ENCODE data around the gene SLC4A9. TPM values are rescaled to one million over a fixed set of nuclear protein-coding genes. Genes with fewer than 3 reads are reported as not detected.
A peak's percentile ranks its signal among the peaks of the same experiment; 100 is the strongest.

Gene SLC4A9
- total and polyA plus RNA-seq, 2 experiments from 2014 or later: not detected

DNA sequence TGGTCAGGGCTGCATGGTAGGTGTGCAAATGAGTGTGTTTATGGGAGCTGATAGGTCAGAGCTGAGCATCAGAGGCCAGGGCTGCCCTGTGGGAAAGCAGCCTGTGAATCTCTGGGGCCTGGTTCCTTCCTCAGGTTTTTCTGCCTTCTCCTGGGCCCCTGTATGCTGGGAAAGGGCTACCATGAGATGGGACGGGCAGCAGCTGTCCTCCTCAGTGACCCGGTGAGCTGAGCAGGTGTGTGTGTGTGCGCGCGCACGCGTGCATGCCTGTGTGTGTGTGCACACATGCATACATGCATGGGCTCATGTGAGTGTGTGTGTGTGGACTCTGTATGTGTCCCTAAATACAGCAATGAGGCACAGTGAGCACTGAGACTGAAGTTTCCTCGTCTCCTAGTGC is 2.3 kb downstream of the SLC4A9 start:
- Histone ChIP-seq H3K36me3 (ENCODE audit: low read depth) (no peaks in the 10 kb centered on the region), H2AFZ (no peak overlapping the region), H3F3A (ENCODE audit: insufficient read depth) (no peaks in the 10 kb centered on the region), H3K9me3 (ENCODE audit: low read depth) (no peaks in the 10 kb centered on the region), H3K4me2 (ENCODE audit: unreplicated experiment) (no peak overlapping the region), H3K9ac (no peak overlapping the region), H3K4me3 (no peak overlapping the region), H3K27ac (no peak overlapping the region), H3K27me3 (replicated peaks; ENCODE audit: insufficient read depth) (no peaks in the 10 kb centered on the region), H4K20me1 (ENCODE audit: insufficient read depth) (no peaks in the 10 kb centered on the region), H3K9me2 (ENCODE audit: insufficient read depth) (no peaks in the 10 kb centered on the region), H3K79me2 (ENCODE audit: insufficient read depth) (no peaks in the 10 kb centered on the region), H3K4me1 (ENCODE audit: insufficient read depth) (peaks cover 2% of the 10 kb centered on the region; the same call in 1 of the 2 replicates)
- DNase-seq: no peak
- no peak for TF ChIP-seq EZH2 (IDR thresholded peaks at IDR 0.05; ENCODE audit: insufficient read depth, poor library complexity, severe bottlenecking)
- TF ChIP-seq EZH2phosphoT487 (IDR thresholded peaks at IDR 0.05; ENCODE audit: insufficient read depth, low read depth): no peak
- 71 to 72% methylated on average over 8 of the region's 8 CpGs for WGBS, 2 experiments (ENCODE audit: low coverage in 1 of 2, low lambda C conversion rate in 2 of 2, missing lambda C conversion rate in 2 of 2)
- in situ Hi-C loops (cut with MboI): no loop called here

DNA sequence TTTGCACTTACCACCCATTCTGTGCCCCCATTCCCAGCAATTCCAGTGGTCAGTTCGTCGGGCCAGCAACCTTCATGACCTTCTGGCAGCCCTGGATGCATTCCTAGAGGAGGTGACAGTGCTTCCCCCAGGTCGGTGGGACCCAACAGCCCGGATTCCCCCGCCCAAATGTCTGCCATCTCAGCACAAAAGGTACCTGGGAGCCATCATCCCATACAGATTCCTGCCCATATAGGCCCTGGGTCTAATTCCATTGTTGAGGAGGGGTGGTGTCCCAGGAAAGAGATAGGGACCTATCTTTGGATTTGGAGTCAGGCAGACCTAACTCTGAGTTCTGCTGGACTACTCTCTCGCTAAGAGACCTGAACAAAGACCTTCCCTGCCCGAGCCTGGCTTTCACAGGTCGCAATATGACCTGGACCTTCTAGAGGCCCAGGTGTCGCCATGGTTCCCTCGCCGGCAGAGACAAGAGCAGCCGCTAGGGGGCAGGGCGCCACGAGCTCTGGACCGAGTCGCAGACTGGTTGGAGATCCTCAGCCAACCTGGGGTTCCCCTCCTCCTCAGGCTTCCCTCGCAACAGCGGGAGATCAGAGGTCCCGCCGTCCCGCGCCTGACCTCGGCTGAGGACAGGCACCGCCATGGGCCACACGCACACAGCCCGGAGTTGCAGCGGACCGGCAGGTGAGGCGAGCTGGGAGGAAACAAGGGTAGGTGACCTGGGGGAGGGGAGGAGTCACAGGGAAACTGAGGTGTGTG is 3.1 kb downstream of the SLC4A9 start:
- H3K9me3 ChIP-seq (ENCODE audit: low read depth): no peaks in the 10 kb centered on the region
- H3K9me2 ChIP-seq (ENCODE audit: insufficient read depth): no peaks in the 10 kb centered on the region
- WGBS, 2 experiments (ENCODE audit: low coverage in 1 of 2, low lambda C conversion rate in 2 of 2, missing lambda C conversion rate in 2 of 2): 11% methylated on average over 28 of the region's 29 CpGs
- no peaks in the 10 kb centered on the region for H3K79me2 ChIP-seq (ENCODE audit: insufficient read depth)
- no peaks in the 10 kb centered on the region for H3K4me1 ChIP-seq (ENCODE audit: insufficient read depth)
- H3F3A ChIP-seq (ENCODE audit: insufficient read depth): no peaks in the 10 kb centered on the region
- H3K4me2 ChIP-seq (ENCODE audit: unreplicated experiment): peak overlapping the region; percentile 84
- TF ChIP-seq EZH2 (IDR thresholded peaks at IDR 0.05; ENCODE audit: insufficient read depth, poor library complexity, severe bottlenecking) (no peak), EZH2phosphoT487 (IDR thresholded peaks at IDR 0.05; ENCODE audit: insufficient read depth, low read depth) (no peak)
- no peaks in the 10 kb centered on the region for H4K20me1 ChIP-seq (ENCODE audit: insufficient read depth)
- DNase-seq: peak; percentile 80
- in situ Hi-C loops (cut with MboI): no loop called here
- peak overlapping the region; percentile 66 for H3K4me3 ChIP-seq
- no peaks in the 10 kb centered on the region for H3K36me3 ChIP-seq (ENCODE audit: low read depth)
- peak overlapping the region; percentile 34; the same call in 1 of the 2 replicates for H3K9ac ChIP-seq
- no peaks in the 10 kb centered on the region for H3K27me3 ChIP-seq (replicated peaks; ENCODE audit: insufficient read depth)
- H3K27ac ChIP-seq: no peak overlapping the region
- peak overlapping the region; percentile 85 for H2AFZ ChIP-seq

DNA sequence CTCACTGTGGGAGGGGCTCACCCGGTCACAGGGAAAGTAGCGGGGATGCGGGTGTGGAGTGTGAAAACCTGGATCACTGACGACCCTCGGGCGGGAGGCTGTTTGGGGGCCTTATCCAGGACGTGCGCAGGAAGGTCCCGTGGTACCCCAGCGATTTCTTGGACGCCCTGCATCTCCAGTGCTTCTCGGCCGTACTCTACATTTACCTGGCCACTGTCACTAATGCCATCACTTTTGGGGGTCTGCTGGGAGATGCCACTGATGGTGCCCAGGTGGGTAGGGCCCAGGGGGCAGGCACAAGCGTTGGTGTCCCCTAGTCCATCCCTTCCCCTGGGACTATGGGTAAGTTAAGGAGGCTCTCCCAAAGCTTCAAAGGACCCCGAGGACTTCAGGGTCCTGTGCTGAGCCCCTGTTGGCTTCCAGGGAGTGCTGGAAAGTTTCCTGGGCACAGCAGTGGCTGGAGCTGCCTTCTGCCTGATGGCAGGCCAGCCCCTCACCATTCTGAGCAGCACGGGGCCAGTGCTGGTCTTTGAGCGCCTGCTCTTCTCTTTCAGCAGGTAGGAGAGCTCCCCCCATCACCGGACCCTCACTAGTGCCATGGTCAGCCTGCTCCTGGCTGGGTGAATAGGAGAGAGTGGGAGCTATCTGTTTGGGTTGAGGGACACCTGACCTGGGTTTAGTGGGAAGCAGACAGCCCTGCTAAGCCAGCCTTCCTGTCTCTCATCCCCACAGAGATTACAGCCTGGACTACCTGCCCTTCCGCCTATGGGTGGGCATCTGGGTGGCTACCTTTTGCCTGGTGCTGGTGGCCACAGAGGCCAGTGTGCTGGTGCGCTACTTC is 3.9 kb downstream of the SLC4A9 start:
- Histone ChIP-seq H4K20me1 (ENCODE audit: insufficient read depth) (no peaks in the 10 kb centered on the region), H3K9me3 (ENCODE audit: low read depth) (no peaks in the 10 kb centered on the region), H3K9ac (peak overlapping the region; percentile 34; the same call in 1 of the 2 replicates), H3K4me1 (ENCODE audit: insufficient read depth) (no peaks in the 10 kb centered on the region), H3K9me2 (ENCODE audit: insufficient read depth) (no peaks in the 10 kb centered on the region), H3K27ac (no peak overlapping the region), H3K27me3 (replicated peaks; ENCODE audit: insufficient read depth) (no peaks in the 10 kb centered on the region), H3K79me2 (ENCODE audit: insufficient read depth) (no peaks in the 10 kb centered on the region), H3K4me3 (peak overlapping the region; percentile 66), H3K4me2 (ENCODE audit: unreplicated experiment) (peak overlapping the region; percentile 84), H2AFZ (peak overlapping the region; percentile 85), H3K36me3 (ENCODE audit: low read depth) (no peaks in the 10 kb centered on the region), H3F3A (ENCODE audit: insufficient read depth) (no peaks in the 10 kb centered on the region)
- WGBS, 2 experiments (ENCODE audit: low coverage in 1 of 2, low lambda C conversion rate in 2 of 2, missing lambda C conversion rate in 2 of 2): 34 to 42% methylated on average over 20 of the region's 20 CpGs
- no peak for DNase-seq
- in situ Hi-C loops (cut with MboI): no loop called here
- TF ChIP-seq EZH2 (IDR thresholded peaks at IDR 0.05; ENCODE audit: insufficient read depth, poor library complexity, severe bottlenecking) (no peak), EZH2phosphoT487 (IDR thresholded peaks at IDR 0.05; ENCODE audit: insufficient read depth, low read depth) (no peak)

DNA sequence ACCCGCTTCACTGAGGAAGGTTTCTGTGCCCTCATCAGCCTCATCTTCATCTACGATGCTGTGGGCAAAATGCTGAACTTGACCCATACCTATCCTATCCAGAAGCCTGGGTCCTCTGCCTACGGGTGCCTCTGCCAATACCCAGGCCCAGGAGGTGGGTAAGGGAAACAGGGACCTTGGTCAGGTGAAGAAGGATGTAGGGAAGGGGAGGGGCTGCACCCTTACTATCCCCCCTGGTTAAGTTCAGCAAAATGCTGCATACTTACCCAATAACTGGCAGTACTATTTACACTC is 4.4 kb downstream of the SLC4A9 start:
- DNase-seq: no peak
- no peaks in the 10 kb centered on the region for H3K27me3 ChIP-seq (replicated peaks; ENCODE audit: insufficient read depth)
- H3F3A ChIP-seq (ENCODE audit: insufficient read depth): no peaks in the 10 kb centered on the region
- H3K9ac ChIP-seq: no peak overlapping the region
- no peaks in the 10 kb centered on the region for H3K4me1 ChIP-seq (ENCODE audit: insufficient read depth)
- 92 to 93% methylated on average over 3 of the region's 3 CpGs for WGBS, 2 experiments (ENCODE audit: low coverage in 1 of 2, low lambda C conversion rate in 2 of 2, missing lambda C conversion rate in 2 of 2)
- H3K79me2 ChIP-seq (ENCODE audit: insufficient read depth): no peaks in the 10 kb centered on the region
- H3K9me2 ChIP-seq (ENCODE audit: insufficient read depth): no peaks in the 10 kb centered on the region
- no peak overlapping the region for H3K27ac ChIP-seq
- in situ Hi-C loops (cut with MboI): no loop called here
- no peaks in the 10 kb centered on the region for H4K20me1 ChIP-seq (ENCODE audit: insufficient read depth)
- no peak overlapping the region for H3K4me3 ChIP-seq
- H3K4me2 ChIP-seq (ENCODE audit: unreplicated experiment): no peak overlapping the region
- no peaks in the 10 kb centered on the region for H3K9me3 ChIP-seq (ENCODE audit: low read depth)
- TF ChIP-seq EZH2 (IDR thresholded peaks at IDR 0.05; ENCODE audit: insufficient read depth, poor library complexity, severe bottlenecking): no peak
- TF ChIP-seq EZH2phosphoT487 (IDR thresholded peaks at IDR 0.05; ENCODE audit: insufficient read depth, low read depth): no peak
- H3K36me3 ChIP-seq (ENCODE audit: low read depth): no peaks in the 10 kb centered on the region
- no peak overlapping the region for H2AFZ ChIP-seq
